ENCODE measurements around the gene TCFL5. TPM values are rescaled to one million over a fixed set of nuclear protein-coding genes. Genes with fewer than 3 reads are reported as not detected.

TCFL5 gene
- total RNA-seq, 6 donors from 2014 or later: 2.1 to 9.6 (median 7.1) TPM

GRCh38 chr20:62838128-62838891 is 23.3 kb downstream of the TCFL5 start:
- no peak overlapping the region for H3K27ac ChIP-seq
- WGBS, 2 donors: 65 to 74% methylated on average over 24 to 27 of the region's 27 CpGs
- H3K4me3 ChIP-seq: no peak overlapping the region
- peaks cover 0 to 10% (median 1%) of the 10 kb centered on the region in 4 donors for H3K4me1 ChIP-seq
- H3K9me3 ChIP-seq: no peaks in the 10 kb centered on the region
- DNase-seq: peak in 1 of 2 donors; percentile 66
- no peak for TF ChIP-seq POLR2A (IDR thresholded peaks at IDR 0.05)
- no peak for TF ChIP-seq CTCF (IDR thresholded peaks at IDR 0.05)
- no peak for TF ChIP-seq POLR2AphosphoS5 (IDR thresholded peaks at IDR 0.05)
- no peak for TF ChIP-seq EP300 (IDR thresholded peaks at IDR 0.05)
- H3K27me3 ChIP-seq: no peaks in the 10 kb centered on the region
- peak in 1 of 2 donors; percentile 46 for ATAC-seq (ENCODE audit: low FRiP score in 2 of 2)
- H3K36me3 ChIP-seq: no peaks in the 10 kb centered on the region

GRCh38 chr20:62837790-62838127 is 23.9 kb downstream of the TCFL5 start:
- TF ChIP-seq CTCF (IDR thresholded peaks at IDR 0.05) (no peak), POLR2A (IDR thresholded peaks at IDR 0.05) (no peak), EP300 (IDR thresholded peaks at IDR 0.05) (no peak), POLR2AphosphoS5 (IDR thresholded peaks at IDR 0.05) (no peak)
- Histone ChIP-seq H3K27me3 (no peaks in the 10 kb centered on the region), H3K27ac (no peak overlapping the region), H3K4me1 (peaks cover 0 to 16% (median 5%) of the 10 kb centered on the region in 4 donors), H3K36me3 (no peaks in the 10 kb centered on the region), H3K9me3 (no peaks in the 10 kb centered on the region), H3K4me3 (no peak overlapping the region)
- no peak for DNase-seq
- ATAC-seq (ENCODE audit: low FRiP score in 2 of 2): no peak
- WGBS, 2 donors: 84 to 87% methylated on average over 8 of the region's 8 CpGs

- Histone ChIP-seq H3K27ac (no peak overlapping the region), H3K4me3 (no peak overlapping the region), H3K9me3 (no peaks in the 10 kb centered on the region), H3K4me1 (peaks cover 6 to 23% (median 13%) of the 10 kb centered on the region in 4 donors), H3K27me3 (no peaks in the 10 kb centered on the region), H3K36me3 (no peaks in the 10 kb centered on the region)
- no peak for ATAC-seq (ENCODE audit: low FRiP score in 2 of 2)
- WGBS, 2 donors: 93 to 95% methylated on average over 18 to 19 of the region's 19 CpGs
- TF ChIP-seq POLR2AphosphoS5 (IDR thresholded peaks at IDR 0.05) (no peak), EP300 (IDR thresholded peaks at IDR 0.05) (no peak), POLR2A (IDR thresholded peaks at IDR 0.05) (no peak), CTCF (IDR thresholded peaks at IDR 0.05) (no peak)
- no peak for DNase-seq
Measured at GRCh38 chr20:62836967-62837490, 24.6 kb downstream of the TCFL5 start.

- no peaks in the 10 kb centered on the region for H3K36me3 ChIP-seq
- peaks cover 12 to 32% (median 18%) of the 10 kb centered on the region in 4 donors for H3K4me1 ChIP-seq
- TF ChIP-seq EP300 (IDR thresholded peaks at IDR 0.05) (no peak), POLR2A (IDR thresholded peaks at IDR 0.05) (no peak), POLR2AphosphoS5 (IDR thresholded peaks at IDR 0.05) (no peak), CTCF (IDR thresholded peaks at IDR 0.05) (no peak)
- no peak for ATAC-seq (ENCODE audit: low FRiP score in 2 of 2)
- H3K4me3 ChIP-seq: no peak overlapping the region
- H3K9me3 ChIP-seq: no peaks in the 10 kb centered on the region
- 82 to 85% methylated on average over 24 to 51 of the region's 52 CpGs for WGBS, 2 donors
- no peak overlapping the region for H3K27ac ChIP-seq
- DNase-seq: peak in 1 of 2 donors; percentile 71
- no peaks in the 10 kb centered on the region for H3K27me3 ChIP-seq
Measured at GRCh38 chr20:62835931-62836861, 25.4 kb downstream of the TCFL5 start.
